ENCODE data around the gene REEP6.
"Not testable (repeated sequence)": the region's sequence is repeated elsewhere in the genome, so short reads cannot be mapped to it uniquely, and the experiment has no call there.

The REEP6 gene

DNA sequence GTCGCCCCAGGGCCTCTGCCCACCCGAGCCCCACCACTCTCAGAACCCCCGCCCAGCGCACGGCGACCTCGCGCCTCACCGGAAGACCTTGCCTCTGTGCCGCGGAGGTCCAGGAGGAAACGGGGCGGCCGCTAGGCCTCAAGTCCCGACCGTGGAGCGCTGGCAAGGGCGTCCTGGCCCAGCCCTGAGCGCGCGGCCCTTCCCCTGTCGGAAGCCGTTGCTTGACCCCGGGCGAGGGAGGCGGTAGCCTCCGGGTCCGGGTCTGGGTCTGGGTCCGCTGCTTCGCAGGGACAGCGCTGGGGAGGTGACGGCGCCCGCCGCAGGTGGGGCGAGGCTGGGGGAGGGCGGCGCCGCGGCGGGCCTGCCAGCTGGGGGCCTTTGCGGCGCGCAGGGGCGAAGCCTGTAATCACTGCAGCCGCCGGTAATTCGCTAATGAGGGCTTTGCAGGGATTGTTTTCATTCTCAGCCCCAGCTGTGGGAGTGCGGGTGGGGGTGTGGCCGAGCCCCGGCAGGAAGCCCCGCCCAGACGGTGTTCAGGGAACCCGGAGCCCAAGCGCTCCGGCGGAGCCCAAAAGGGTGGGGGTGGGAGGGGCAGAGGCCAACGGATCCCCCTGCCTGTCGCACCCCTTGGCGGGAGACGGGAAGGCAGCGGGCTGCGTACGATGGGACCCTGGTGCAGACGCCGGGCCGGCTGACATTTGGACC lies 20.5 kb upstream of the REEP6 start:
- peak overlapping the region; percentile 15 to 42 (median 27) for H3K4me3 ChIP-seq
- H3K27ac ChIP-seq, result peak overlapping the region in 2 of 21 experiments; percentile 12 to 18

DNA sequence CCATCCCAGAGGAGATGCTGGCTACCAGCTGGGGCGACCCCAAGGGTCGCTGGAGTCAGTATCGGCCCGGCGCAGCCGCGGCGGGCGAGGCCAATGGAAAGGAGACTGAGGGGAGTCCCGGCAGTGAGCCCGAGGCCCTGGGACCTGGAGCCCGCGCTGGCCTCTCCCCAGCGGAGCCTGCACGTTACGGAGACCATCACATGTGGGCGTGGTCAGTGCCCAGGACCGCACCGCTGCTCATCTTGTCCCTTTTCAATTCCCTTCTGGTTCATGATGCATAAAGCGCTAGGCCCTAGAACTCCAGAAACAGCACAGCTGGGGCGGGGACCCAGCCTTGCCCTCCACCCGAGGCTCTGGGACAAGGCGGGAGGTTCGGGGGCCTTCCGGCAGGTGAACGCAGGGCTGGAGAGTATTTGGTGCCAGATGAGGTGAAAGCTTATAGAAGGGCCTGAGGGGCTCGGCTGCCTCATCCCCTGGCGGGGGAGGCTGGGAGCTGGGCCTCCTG lies 19.9 kb upstream of the REEP6 start:
- Histone ChIP-seq H3K27ac (no peak overlapping the region), H3K4me3 (peak overlapping the region; percentile 15 to 42 (median 27))

- Histone ChIP-seq H3K4me3 (peak overlapping the region in 1 of 7 experiments; percentile 41), H3K27ac (no peak overlapping the region)
Observed at GRCh38 chr19:1471515-1472160, 19.3 kb upstream of the REEP6 start.

- Histone ChIP-seq H3K27ac (no peak overlapping the region), H3K4me3 (no peak overlapping the region)
Observed at GRCh38 chr19:1472231-1473084, 18.5 kb upstream of the REEP6 start.

GRCh38 chr19:1473085-1473851 lies 17.7 kb upstream of the REEP6 start:
- no peak overlapping the region for H3K27ac ChIP-seq
- H3K4me3 ChIP-seq, result no peak overlapping the region

DNA sequence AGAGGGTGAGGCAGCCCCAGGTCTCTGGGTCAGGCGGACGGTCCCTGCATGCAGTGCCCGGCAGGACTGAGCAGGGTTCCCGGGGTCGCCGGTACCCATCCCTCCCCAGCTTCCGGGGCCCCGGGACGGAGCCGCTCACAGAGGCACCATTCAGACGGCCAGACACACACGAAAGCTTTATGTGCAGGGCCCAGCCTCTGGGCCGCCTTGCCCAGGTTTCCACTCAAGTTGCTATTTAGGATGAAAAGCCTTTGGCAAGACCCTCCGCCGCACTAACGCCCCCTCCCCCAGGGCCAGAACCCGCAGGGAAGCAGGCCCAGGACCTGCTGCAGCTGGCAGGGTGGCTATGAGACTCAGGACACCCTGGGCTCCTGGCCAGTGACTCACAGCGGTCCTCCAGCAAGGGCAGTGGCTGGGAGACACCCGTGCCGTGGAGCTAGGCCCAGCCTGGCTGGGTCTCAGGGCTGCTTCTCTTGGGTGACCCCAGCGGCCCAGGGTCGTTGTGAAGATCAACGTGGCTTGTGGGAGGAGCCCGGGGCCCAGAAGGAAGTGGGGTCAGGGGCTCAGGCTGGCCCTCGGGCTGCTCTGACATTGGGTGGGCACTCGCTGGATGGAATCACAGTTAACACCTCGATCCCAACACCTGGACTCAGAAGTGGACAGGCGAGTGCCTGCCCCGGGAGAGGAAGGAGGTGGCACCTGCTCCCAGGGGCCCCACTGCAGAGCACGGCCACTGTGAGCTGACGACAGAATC lies 16.8 kb upstream of the REEP6 start:
- Histone ChIP-seq H3K27ac (no peak overlapping the region), H3K4me3 (no peak overlapping the region)

GRCh38 chr19:1474765-1475351 lies 16.1 kb upstream of the REEP6 start:
- no peak overlapping the region for H3K27ac ChIP-seq
- no peak overlapping the region for H3K4me3 ChIP-seq

DNA sequence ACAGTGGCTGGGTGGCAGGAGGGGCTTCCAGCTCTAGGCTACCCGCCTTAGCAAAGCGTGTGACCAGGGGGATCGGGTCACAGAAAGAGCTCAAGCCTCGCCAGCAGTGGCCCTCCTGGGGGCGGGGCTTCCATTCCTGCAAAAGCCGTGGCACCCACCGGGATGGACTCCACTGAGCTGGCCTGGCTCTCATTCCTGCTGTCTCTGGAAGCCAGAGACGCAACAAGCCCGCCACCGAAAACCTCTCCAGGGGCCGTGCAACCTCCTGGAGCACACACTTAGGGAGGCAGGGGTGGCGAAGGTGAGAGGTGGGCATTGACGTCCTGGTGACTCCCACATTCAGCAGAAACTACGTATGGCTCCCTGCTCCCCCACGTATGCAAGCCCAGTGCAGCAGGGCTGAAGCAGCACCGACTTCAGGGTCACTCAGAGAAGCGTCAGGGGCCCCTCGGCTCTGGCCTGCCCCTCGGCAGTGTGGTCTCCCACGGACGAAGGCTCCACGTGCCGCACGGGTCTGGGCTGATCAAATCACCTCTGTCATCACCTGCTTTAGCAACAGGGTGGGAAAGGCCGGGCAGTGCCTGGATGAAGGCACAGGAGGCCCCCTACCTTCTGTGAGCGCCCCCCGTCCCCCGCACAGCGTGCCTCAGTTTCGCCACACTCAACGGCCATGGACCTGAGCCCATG lies 15.1 kb upstream of the REEP6 start:
- H3K27ac ChIP-seq, result no peak overlapping the region
- H3K4me3 ChIP-seq, result no peak overlapping the region

DNA sequence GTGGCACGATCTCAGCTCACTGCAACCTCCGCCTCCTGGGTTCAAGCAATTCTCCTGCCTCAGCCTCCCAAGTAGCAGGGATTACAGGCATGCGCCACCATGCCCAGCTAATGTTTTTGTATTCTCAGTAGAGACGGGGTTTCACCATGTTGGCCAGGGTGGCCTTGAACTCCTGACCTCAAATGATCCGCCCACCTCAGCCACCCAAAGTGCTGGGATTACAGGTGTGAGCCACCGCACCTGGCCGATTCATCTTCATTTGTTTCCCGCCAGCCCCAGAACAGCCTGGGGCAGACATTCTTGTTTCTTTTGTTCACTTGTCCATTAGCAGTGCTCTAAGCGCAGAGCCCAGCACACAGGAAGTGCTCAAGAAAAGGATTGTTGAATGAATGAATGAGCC lies 13.9 kb upstream of the REEP6 start:
- H3K27ac ChIP-seq, H3K4me3 ChIP-seq: not testable (repeated sequence)

DNA sequence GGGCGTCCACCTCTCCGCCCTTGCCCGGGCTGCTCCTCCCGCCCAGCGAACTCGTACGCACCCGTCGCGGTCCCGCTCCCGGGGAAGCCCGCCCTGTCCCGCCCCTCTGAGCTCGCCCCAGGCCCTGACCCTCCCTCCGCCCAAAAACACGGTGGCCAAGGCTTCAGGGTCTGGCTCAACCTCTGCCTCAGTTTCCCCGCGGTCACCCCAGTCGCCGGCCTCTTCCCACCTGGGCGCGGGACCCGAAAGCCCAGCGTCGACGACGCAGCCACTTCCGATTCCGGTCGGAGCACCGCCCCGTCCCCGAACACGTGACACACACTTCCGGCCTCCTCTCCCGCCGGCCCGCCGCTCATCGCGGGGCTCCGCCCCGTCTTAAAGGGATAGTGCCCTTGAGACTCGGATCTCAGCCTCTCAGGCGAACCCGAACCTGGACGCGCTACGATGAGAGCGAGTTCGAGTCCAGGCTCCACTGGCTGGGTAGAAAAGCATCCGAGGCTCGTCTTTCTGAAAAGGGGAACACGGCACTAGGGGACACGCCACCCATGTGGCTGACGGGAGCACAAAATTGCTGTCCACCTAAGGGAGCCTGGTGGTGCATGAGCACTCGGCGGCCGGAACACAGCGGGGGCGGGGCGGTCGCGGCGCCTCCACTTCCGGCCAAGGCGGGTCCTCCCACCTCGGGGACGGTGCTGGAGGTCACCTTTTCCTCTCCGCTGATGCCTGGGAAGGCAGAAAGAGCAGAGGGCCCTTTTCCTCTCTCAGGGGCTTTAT lies 11.9 kb upstream of the REEP6 start, which contains the start of gene C19orf25:
C19orf25 (minus strand) TSS at position 282 of the 774 bp plus-strand sequence. CDS start 312 bp downstream, outside the sequence.
- peak within 1 kb of the TSS; percentile 64 to 100 (median 98) for H3K4me3 ChIP-seq
- peak within 1 kb of the TSS; percentile 45 to 92 (median 85) for H3K27ac ChIP-seq

DNA sequence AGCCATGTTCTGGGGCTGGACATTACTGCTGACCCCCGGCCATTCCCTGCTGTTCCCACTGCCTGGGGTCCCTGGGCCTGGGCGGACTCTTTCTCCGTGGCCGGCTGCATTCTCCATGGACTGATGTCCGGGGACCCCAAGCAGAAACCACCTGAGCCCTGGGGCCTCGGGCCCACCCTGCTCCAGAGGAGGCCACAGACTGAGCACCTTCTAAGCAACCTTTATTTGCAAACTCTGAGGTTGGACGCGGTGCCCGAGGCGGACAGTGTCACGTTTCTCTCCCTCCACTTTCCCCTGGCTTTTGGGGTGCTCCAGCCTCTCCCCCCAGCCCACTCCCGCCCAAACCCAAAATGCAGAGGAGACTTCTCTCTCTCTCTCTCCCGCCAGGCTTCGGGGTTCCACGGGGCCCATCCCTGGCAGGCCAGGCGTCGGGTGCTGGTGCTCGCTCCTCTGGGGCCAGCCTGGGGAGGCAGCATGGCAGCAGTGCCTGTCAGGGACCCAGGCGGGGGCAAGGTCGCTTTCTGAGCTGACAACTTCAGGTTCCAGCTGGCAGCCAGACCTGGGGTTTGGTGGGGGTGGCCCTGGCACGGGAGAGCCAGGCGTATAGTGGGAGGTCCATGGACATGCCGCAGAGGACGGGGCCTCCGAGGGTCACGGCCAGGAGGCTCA lies 9.6 kb upstream of the REEP6 start:
- H3K27ac ChIP-seq, result no peak overlapping the region
- H3K4me3 ChIP-seq, result no peak overlapping the region

DNA sequence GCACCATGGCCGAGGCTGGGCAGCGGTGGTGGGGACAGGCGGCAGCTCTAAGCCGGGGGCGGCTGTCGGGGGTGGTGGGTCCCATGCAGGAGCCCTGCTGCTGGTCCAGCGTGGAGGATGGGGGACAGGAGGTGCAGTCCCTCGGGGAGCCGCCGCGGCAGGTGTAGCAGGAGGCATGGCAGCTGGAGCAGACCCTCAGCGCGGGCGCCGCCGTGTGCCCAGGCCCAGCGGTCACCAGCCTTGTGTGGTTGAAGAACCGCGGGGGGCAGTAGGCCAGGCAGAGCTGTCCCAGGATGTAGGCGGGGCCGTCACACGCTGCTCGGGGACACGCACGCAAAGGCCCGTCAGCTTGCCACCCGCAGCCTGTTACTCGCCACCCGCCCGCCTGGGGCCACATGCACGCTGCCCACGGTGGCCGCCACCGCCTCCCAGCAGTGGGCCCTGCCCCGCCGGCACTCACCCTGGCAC lies 9.1 kb upstream of the REEP6 start:
- Histone ChIP-seq H3K4me3 (no peak overlapping the region), H3K27ac (no peak overlapping the region)

- Histone ChIP-seq H3K27ac (no peak overlapping the region), H3K4me3 (no peak overlapping the region)
Observed at GRCh38 chr19:1482361-1483130, 8.4 kb upstream of the REEP6 start.

DNA sequence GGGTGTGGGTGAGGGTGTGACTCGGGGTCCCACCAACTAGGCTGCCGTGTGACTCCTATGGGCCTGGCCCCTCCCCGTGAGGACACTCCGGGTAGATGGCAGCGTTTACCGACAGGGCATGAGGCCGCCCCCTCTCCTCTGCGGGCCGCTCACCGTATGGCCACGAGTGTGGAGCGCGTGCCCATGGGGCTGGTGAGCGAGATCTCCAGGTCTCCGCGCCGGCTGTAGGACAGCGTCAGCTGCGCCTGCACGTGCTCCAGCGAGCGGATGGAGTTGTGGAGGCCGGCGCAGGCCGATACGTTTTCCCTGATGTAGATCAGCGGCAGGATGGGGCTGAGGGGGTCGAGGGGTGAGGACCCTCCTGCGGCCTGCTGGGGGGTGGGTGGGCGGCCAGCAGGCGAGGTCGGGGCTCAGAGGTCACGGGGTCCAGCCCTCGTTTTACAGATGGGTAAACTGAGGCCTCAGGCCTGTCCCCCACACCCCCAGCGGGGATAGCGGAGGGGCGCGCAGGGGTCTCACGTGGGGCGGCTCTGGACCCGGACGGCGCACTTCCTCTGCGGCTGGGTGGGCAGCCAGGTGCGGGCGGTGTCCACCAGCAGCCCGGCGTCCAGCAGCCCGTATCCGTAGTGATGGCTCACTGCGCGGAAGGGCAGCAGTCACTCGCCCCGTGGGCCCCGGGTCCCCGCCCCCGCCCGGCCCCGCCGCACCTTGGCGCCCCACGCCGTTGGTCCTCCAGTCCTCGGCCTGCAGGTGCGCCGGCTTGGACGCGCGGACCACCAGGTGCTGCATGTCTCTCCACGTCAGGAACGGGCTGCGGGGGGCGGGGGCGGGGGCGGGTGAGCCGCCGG lies 7.6 kb upstream of the REEP6 start:
- Histone ChIP-seq H3K27ac (no peak overlapping the region), H3K4me3 (no peak overlapping the region)

DNA sequence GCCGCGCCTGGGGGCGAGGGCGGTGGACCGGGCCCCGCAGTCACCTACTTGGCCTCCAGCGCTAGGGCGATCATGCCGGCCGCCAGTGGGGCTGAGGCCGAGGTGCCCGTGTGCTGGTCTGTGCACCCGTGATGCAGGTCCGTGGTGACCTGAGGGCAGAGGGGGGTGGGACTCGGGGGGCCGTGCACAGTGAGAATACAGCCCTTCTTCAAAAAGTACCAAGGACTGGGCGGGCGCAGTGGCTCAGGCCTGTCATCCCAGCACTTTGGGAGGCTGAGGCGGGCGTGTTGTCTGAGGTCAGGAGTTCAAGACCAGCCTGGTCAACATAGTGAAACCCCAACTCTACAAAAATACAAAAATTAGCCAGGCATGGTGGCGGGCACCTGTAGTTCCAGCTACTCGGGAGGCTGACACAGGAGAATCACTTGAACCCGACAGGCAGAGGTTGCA lies 7.0 kb upstream of the REEP6 start:
- H3K4me3 ChIP-seq, result no peak overlapping the region
- no peak overlapping the region for H3K27ac ChIP-seq
